ENCODE results near the gene AIF1L.

AIF1L gene

DNA sequence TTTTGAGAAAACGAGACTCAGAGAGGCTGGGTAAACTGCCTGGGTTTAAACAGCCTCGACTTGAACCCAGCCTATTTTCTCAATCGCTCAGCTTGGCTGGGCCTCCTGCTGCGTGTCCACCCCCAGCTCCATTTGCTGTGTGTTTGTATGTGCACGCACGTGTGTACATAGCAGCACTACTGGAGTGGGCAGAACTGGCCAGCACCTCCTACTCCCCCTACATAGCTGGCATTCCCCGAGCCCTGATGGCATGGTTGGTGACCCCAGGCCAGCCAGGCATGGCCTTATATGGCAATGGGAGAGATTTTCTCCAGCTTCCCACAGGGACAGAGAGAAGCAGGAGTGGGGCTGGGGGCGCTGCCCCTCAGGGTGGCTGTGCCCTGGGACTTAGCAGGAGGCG is 4.1 kb downstream of the AIF1L start:
- Histone ChIP-seq H3K79me2 (ENCODE audit: insufficient read depth, low read depth) (no peaks in the 10 kb centered on the region), H4K20me1 (ENCODE audit: insufficient read depth) (no peaks in the 10 kb centered on the region), H3K4me2 (no peak overlapping the region), H3K4me1 (ENCODE audit: low read depth, poor library complexity, severe bottlenecking) (no peaks in the 10 kb centered on the region), H3K4me3 (IDR thresholded peaks at IDR 0.05; ENCODE audit: insufficient read depth, low read depth, low read length) (no peak overlapping the region), H3K36me3 (ENCODE audit: insufficient read depth) (no peaks in the 10 kb centered on the region), H2AFZ (ENCODE audit: low read depth) (no peak overlapping the region; the same call in 1 of the 2 replicates), H3K27ac (no peak overlapping the region), H3K27me3 (ENCODE audit: insufficient read depth, low read depth) (peaks cover 15% of the 10 kb centered on the region; the same call in 1 of the 2 replicates), H3K9ac (no peak overlapping the region)
- TF ChIP-seq, protein P1, sequence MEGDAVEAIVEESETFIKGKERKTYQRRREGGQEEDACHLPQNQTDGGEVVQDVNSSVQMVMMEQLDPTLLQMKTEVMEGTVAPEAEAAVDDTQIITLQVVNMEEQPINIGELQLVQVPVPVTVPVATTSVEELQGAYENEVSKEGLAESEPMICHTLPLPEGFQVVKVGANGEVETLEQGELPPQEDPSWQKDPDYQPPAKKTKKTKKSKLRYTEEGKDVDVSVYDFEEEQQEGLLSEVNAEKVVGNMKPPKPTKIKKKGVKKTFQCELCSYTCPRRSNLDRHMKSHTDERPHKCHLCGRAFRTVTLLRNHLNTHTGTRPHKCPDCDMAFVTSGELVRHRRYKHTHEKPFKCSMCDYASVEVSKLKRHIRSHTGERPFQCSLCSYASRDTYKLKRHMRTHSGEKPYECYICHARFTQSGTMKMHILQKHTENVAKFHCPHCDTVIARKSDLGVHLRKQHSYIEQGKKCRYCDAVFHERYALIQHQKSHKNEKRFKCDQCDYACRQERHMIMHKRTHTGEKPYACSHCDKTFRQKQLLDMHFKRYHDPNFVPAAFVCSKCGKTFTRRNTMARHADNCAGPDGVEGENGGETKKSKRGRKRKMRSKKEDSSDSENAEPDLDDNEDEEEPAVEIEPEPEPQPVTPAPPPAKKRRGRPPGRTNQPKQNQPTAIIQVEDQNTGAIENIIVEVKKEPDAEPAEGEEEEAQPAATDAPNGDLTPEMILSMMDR (conservative IDR thresholded peaks at IDR 0.05; ENCODE audit: low read depth, low read length): no peak

DNA sequence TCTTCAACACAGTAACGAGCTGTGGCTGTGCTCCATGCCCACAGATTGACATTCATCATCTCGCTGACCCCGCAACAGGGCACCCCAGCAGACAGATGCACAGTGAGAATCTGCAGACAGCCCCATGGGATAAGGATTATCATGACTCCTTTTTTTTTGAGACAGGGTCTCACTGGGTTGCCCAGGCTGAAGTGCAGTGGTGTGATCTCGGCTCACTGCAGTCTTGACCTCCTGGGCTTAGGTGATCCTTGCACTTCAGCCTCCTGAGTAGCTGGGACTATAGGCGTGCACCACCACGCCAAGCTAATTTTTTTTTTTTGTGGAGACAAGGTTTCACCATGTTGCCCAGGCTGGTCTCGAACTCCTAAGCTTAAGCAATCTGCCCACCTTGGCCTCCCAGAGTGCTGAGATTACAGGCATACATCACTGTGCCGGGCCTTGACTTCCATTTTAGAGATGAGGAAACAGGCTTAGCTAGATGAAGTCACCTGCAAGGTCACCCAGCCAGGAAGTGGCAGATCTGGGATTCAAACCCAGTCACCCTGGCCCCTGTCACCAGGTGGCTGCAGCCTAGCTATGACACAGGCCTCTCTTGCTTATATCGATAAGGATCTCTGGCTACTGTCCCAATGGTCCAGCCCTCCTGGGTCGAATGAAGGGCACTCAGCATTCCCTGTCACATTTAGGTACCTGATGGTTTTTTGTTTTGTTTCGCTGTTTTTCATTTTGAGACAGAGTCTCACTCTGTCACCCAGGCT is 5.1 kb downstream of the AIF1L start:
- Histone ChIP-seq H4K20me1 (ENCODE audit: insufficient read depth) (no peaks in the 10 kb centered on the region), H3K4me2 (no peak overlapping the region), H2AFZ (ENCODE audit: low read depth) (no peak overlapping the region), H3K27ac (no peak overlapping the region), H3K27me3 (ENCODE audit: insufficient read depth, low read depth) (peaks cover 9% of the 10 kb centered on the region; the same call in 1 of the 2 replicates), H3K4me1 (ENCODE audit: low read depth, poor library complexity, severe bottlenecking) (no peaks in the 10 kb centered on the region), H3K9ac (no peak overlapping the region), H3K36me3 (ENCODE audit: insufficient read depth) (no peaks in the 10 kb centered on the region), H3K79me2 (ENCODE audit: insufficient read depth, low read depth) (no peaks in the 10 kb centered on the region), H3K4me3 (IDR thresholded peaks at IDR 0.05; ENCODE audit: insufficient read depth, low read depth, low read length) (no peak overlapping the region)
- TF ChIP-seq, protein P1 (conservative IDR thresholded peaks at IDR 0.05; ENCODE audit: low read depth, low read length): no peak

DNA sequence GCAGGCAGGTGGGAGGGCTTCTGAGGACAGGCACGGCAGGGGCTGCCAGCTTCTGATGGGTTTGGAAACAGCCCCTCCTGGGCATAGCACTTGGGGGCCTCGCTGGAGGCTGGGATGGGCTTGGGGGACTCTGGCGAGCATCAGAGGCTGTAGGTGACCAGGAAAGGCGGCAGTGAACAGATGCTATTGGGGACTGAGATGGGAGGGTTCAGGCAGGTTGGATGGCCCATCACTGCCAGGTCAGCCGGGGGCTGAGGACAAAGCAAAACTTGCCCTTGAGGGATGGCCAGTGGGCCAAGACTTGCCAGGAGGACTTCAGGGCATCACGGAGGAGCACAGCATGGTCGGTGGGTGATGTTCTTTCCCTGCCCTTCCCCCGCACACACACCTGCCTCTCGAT is 6.7 kb downstream of the AIF1L start:
- Histone ChIP-seq H3K36me3 (ENCODE audit: insufficient read depth) (no peaks in the 10 kb centered on the region), H3K27me3 (ENCODE audit: insufficient read depth, low read depth) (peaks cover 9% of the 10 kb centered on the region; the same call in 1 of the 2 replicates), H4K20me1 (ENCODE audit: insufficient read depth) (no peaks in the 10 kb centered on the region), H3K9ac (no peak overlapping the region), H2AFZ (ENCODE audit: low read depth) (no peak overlapping the region), H3K27ac (no peak overlapping the region), H3K4me2 (no peak overlapping the region), H3K4me1 (ENCODE audit: low read depth, poor library complexity, severe bottlenecking) (no peaks in the 10 kb centered on the region), H3K79me2 (ENCODE audit: insufficient read depth, low read depth) (no peaks in the 10 kb centered on the region), H3K4me3 (IDR thresholded peaks at IDR 0.05; ENCODE audit: insufficient read depth, low read depth, low read length) (no peak overlapping the region)
- TF ChIP-seq, protein P1 (conservative IDR thresholded peaks at IDR 0.05; ENCODE audit: low read depth, low read length): no peak

DNA sequence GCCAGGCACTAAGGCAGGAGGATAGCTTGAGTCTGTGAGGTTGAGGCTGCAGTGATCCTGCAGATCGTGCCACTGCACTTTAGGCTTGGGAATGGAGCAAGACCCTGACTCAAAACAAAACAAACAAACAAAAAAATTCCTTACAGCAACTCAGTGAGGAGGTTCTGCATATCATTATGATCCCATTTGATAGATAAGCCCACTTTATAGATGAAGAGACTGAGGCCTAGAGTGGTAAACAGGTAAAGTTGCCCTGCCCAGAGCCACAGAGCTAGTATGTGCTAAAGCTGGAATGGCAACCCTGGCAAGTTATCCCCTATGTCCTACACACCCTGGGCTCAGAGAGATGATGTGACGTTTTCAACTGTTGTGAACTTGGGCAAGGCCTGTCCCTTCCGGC is 7.2 kb downstream of the AIF1L start:
- TF ChIP-seq, protein P1 (conservative IDR thresholded peaks at IDR 0.05; ENCODE audit: low read depth, low read length): no peak
- Histone ChIP-seq H4K20me1 (ENCODE audit: insufficient read depth) (no peaks in the 10 kb centered on the region), H3K9ac (no peak overlapping the region), H3K79me2 (ENCODE audit: insufficient read depth, low read depth) (no peaks in the 10 kb centered on the region), H3K4me3 (IDR thresholded peaks at IDR 0.05; ENCODE audit: insufficient read depth, low read depth, low read length) (no peak overlapping the region), H3K4me1 (ENCODE audit: low read depth, poor library complexity, severe bottlenecking) (no peaks in the 10 kb centered on the region), H3K27ac (no peak overlapping the region), H2AFZ (ENCODE audit: low read depth) (no peak overlapping the region), H3K36me3 (ENCODE audit: insufficient read depth) (no peaks in the 10 kb centered on the region), H3K27me3 (ENCODE audit: insufficient read depth, low read depth) (peaks cover 4% of the 10 kb centered on the region; the same call in 1 of the 2 replicates), H3K4me2 (no peak overlapping the region)

Measured in KMS-11 (cell line).